ENCODE results near the gene ZDHHC4.

The ZDHHC4 gene

DNA sequence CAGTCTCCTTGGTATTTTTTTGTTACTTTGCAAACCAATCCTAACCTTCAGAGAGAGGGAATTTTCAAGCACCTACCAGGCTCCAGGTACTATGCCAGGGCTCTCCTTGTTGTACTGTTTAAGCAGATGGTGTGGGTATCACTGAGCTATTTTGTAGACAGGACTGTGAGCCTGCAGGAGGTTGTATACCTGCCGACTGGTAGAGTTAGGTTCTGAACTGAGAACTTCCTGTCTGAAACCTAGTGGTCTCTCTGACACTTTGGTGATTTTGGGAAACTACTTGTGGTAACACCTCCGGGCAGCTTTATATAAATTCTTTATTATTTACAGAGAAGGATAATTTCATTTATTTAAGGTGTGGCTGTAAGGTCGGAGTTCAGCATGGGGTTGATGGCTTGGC is 42.7 kb downstream of the ZDHHC4 start:
- Histone ChIP-seq H3K27ac (ENCODE audit: extremely low read depth, low read depth, low read length) (no peak overlapping the region), H3K4me1 (ENCODE audit: control insufficient read depth, insufficient read depth, low read length) (no peaks in the 10 kb centered on the region), H3K36me3 (ENCODE audit: control insufficient read depth in 2 of 2, insufficient read depth in 1 of 2, low read length in 2 of 2) (peaks cover 10 to 40% of the 10 kb centered on the region in 2 experiments; a peak in 2 of 3 replicates), H3K9me3 (ENCODE audit: control insufficient read depth, insufficient read depth, low read depth, low read length) (no peaks in the 10 kb centered on the region), H3K4me3 (ENCODE audit: low read depth, low read length) (no peak overlapping the region)
- no peak for TF ChIP-seq ZNF2 (tag by site-specific recombination; IDR thresholded peaks at IDR 0.05)
- TF ChIP-seq ZNF223 (tag by site-specific recombination; IDR thresholded peaks at IDR 0.05): no peak
- no peak for TF ChIP-seq ZSCAN30 (tag by site-specific recombination; IDR thresholded peaks at IDR 0.05)
- no peak for TF ChIP-seq REPIN1 (tag by site-specific recombination; IDR thresholded peaks at IDR 0.05; ENCODE audit: low read depth)
- no peak for TF ChIP-seq GLIS2 (tag by site-specific recombination; IDR thresholded peaks at IDR 0.05)
- TF ChIP-seq, protein P1, sequence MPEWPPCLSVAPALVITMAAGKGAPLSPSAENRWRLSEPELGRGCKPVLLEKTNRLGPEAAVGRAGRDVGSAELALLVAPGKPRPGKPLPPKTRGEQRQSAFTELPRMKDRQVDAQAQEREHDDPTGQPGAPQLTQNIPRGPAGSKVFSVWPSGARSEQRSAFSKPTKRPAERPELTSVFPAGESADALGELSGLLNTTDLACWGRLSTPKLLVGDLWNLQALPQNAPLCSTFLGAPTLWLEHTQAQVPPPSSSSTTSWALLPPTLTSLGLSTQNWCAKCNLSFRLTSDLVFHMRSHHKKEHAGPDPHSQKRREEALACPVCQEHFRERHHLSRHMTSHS (tag by site-specific recombination; IDR thresholded peaks at IDR 0.05): no peak
- TF ChIP-seq EGR2 (tag by site-specific recombination; IDR thresholded peaks at IDR 0.05; ENCODE audit: low read depth): no peak
- TF ChIP-seq ZNF48 (tag by site-specific recombination; IDR thresholded peaks at IDR 0.05): no peak
- TF ChIP-seq WT1 (tag by site-specific recombination; IDR thresholded peaks at IDR 0.05): no peak
- no peak for TF ChIP-seq ZNF324 (tag by site-specific recombination; IDR thresholded peaks at IDR 0.05)
- TF ChIP-seq, protein P2, sequence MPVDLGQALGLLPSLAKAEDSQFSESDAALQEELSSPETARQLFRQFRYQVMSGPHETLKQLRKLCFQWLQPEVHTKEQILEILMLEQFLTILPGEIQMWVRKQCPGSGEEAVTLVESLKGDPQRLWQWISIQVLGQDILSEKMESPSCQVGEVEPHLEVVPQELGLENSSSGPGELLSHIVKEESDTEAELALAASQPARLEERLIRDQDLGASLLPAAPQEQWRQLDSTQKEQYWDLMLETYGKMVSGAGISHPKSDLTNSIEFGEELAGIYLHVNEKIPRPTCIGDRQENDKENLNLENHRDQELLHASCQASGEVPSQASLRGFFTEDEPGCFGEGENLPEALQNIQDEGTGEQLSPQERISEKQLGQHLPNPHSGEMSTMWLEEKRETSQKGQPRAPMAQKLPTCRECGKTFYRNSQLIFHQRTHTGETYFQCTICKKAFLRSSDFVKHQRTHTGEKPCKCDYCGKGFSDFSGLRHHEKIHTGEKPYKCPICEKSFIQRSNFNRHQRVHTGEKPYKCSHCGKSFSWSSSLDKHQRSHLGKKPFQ (tag by site-specific recombination; IDR thresholded peaks at IDR 0.05): no peak
- TF ChIP-seq ZNF830 (tag by site-specific recombination; IDR thresholded peaks at IDR 0.05; ENCODE audit: low read depth): no peak
- TF ChIP-seq YY1 (tag by site-specific recombination; IDR thresholded peaks at IDR 0.05): no peak
- TF ChIP-seq ZNF404 (tag by site-specific recombination; IDR thresholded peaks at IDR 0.05): no peak
- no peak for TF ChIP-seq MEIS1 (CRISPR knock-in tag; IDR thresholded peaks at IDR 0.05; ENCODE audit: borderline replicate concordance)
- TF ChIP-seq, protein P3, sequence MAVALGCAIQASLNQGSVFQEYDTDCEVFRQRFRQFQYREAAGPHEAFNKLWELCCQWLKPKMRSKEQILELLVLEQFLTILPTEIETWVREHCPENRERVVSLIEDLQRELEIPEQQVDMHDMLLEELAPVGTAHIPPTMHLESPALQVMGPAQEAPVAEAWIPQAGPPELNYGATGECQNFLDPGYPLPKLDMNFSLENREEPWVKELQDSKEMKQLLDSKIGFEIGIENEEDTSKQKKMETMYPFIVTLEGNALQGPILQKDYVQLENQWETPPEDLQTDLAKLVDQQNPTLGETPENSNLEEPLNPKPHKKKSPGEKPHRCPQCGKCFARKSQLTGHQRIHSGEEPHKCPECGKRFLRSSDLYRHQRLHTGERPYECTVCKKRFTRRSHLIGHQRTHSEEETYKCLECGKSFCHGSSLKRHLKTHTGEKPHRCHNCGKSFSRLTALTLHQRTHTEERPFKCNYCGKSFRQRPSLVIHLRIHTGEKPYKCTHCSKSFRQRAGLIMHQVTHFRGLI (tag by site-specific recombination; IDR thresholded peaks at IDR 0.05): no peak
- ChIA-PET POLR2A (no interaction called here), CTCF (interaction anchor here (1.2 kb wide), 1 partner anchor 318 kb away, joined by 3 read pairs; no protein-coding TSS in a partner anchor)

DNA sequence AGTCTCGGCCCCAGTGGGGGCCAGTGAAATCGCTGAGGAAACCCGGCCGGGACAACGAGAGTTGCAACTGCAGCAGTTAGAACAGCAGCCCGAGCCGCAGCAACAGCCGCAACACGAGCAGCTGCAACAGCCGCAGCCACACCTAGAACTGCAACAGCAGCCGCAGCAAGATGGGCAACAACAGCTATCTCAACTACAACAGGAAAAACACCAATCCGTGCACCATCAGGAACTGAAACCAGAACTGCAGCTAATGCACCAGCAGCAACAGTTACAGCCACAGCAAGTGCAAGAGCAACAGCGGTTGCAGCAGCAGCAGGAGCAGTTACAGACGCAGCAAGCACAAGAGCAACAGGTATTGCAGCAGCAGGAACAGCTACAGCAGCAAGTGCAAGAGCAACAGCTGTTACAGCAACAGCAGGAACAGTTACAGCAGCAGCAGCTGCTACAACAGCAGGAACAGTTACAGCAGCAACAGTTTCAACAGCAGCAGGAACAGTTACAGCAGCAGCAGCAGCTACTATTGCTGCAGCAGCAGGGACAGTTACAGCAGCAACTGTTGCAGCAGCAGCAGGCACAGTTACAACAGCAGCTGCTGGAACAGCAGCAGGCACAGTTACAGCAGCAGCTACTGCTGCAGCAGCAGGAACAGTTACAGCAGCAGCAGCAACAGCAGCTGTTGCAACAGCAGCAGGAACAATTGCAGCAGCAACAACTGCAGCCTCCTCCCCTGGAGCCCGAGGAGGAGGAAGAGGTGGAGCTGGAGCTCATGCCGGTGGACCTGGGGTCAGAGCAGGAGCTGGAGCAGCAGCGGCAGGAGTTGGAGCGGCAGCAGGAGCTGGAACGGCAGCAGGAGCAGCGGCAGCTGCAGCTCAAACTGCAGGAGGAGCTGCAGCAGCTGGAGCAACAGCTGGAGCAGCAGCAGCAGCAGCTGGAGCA is 44.2 kb downstream of the ZDHHC4 start:
- ChIA-PET POLR2A (no interaction called here), CTCF (interaction anchor here (0.7 to 0.9 kb wide), 2 partner anchors 9 to 18 kb away, joined by 3 read pairs; no protein-coding TSS in a partner anchor)
- Histone ChIP-seq H3K4me1 (ENCODE audit: control insufficient read depth, insufficient read depth, low read length) (no peaks in the 10 kb centered on the region), H3K4me3 (ENCODE audit: low read depth, low read length) (no peak overlapping the region), H3K36me3 (ENCODE audit: control insufficient read depth in 2 of 2, insufficient read depth in 1 of 2, low read length in 2 of 2) (peaks cover 10 to 40% of the 10 kb centered on the region in 2 experiments; a peak in 2 of 3 replicates), H3K27ac (ENCODE audit: extremely low read depth, low read depth, low read length) (no peak overlapping the region), H3K9me3 (ENCODE audit: control insufficient read depth, insufficient read depth, low read depth, low read length) (no peaks in the 10 kb centered on the region)
- TF ChIP-seq, protein P4, sequence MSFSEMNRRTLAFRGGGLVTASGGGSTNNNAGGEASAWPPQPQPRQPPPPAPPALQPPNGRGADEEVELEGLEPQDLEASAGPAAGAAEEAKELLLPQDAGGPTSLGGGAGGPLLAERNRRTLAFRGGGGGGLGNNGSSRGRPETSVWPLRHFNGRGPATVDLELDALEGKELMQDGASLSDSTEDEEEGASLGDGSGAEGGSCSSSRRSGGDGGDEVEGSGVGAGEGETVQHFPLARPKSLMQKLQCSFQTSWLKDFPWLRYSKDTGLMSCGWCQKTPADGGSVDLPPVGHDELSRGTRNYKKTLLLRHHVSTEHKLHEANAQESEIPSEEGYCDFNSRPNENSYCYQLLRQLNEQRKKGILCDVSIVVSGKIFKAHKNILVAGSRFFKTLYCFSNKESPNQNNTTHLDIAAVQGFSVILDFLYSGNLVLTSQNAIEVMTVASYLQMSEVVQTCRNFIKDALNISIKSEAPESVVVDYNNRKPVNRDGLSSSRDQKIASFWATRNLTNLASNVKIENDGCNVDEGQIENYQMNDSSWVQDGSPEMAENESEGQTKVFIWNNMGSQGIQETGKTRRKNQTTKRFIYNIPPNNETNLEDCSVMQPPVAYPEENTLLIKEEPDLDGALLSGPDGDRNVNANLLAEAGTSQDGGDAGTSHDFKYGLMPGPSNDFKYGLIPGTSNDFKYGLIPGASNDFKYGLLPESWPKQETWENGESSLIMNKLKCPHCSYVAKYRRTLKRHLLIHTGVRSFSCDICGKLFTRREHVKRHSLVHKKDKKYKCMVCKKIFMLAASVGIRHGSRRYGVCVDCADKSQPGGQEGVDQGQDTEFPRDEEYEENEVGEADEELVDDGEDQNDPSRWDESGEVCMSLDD (tag by site-specific recombination; IDR thresholded peaks at IDR 0.05): no peak
- TF ChIP-seq ZNF391 (tag by site-specific recombination; IDR thresholded peaks at IDR 0.05; ENCODE audit: borderline replicate concordance, low read depth): no peak
- TF ChIP-seq ZNF266 (tag by site-specific recombination; IDR thresholded peaks at IDR 0.05; ENCODE audit: low read depth): no peak
- TF ChIP-seq, protein P5, sequence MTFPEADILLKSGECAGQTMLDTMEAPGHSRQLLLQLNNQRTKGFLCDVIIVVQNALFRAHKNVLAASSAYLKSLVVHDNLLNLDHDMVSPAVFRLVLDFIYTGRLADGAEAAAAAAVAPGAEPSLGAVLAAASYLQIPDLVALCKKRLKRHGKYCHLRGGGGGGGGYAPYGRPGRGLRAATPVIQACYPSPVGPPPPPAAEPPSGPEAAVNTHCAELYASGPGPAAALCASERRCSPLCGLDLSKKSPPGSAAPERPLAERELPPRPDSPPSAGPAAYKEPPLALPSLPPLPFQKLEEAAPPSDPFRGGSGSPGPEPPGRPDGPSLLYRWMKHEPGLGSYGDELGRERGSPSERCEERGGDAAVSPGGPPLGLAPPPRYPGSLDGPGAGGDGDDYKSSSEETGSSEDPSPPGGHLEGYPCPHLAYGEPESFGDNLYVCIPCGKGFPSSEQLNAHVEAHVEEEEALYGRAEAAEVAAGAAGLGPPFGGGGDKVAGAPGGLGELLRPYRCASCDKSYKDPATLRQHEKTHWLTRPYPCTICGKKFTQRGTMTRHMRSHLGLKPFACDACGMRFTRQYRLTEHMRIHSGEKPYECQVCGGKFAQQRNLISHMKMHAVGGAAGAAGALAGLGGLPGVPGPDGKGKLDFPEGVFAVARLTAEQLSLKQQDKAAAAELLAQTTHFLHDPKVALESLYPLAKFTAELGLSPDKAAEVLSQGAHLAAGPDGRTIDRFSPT (tag by site-specific recombination; IDR thresholded peaks at IDR 0.05): no peak
- no peak for TF ChIP-seq OSR2 (tag by site-specific recombination; IDR thresholded peaks at IDR 0.05)
- TF ChIP-seq ZNF19 (tag by site-specific recombination; IDR thresholded peaks at IDR 0.05; ENCODE audit: low read depth): no peak
- TF ChIP-seq ZNF394 (tag by site-specific recombination; IDR thresholded peaks at IDR 0.05; ENCODE audit: borderline replicate concordance): no peak
- no peak for TF ChIP-seq ZNF10 (tag by site-specific recombination; IDR thresholded peaks at IDR 0.05)
- peak; percentile 98 for TF ChIP-seq SCRT2 (tag by site-specific recombination; IDR thresholded peaks at IDR 0.05)
- no peak for TF ChIP-seq ZNF112 (tag by site-specific recombination; IDR thresholded peaks at IDR 0.05)

All from HEK293 (cell line).